CD1c-positive myeloid dendritic cell (primary cell): ENCODE data around the gene SLC25A44.

ENCODE experiments used
- DNase-seq: peaks from one replicate; pipeline ENCODE4 v3.0.0-alpha.2; 2016; ENCODE audit errors: extremely low spot score

Gene SLC25A44

GRCh38 chr1:156193488-156194299 lies at the start of gene SLC25A44:
SLC25A44 (plus strand) TSS chr1:156194104; CDS start chr1:156199848, 5,744 bp downstream.
- DNase-seq = peak; percentile 99

- no peak for DNase-seq
These were observed 49.2 kb upstream of the SLC25A44 start for GRCh38 chr1:156144742-156145141.

DNA sequence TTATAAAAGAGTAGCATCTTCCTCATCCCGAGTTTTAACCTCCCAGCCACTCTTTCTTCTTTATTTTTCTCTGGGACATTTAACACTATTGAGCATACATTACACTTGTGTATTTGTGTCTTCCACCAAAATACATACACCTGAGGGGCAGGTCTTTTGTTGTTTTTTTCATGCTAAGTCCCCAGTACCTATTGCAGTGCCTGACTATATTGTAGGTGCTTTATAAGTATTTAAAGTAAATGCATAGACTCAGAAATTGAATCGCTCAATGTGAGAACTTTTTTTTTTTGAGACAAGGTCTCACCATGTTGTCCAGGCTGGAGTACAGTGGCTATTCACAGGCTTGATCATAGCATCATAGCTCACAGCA lies 48.3 kb upstream of the SLC25A44 start:
- no peak for DNase-seq

DNA sequence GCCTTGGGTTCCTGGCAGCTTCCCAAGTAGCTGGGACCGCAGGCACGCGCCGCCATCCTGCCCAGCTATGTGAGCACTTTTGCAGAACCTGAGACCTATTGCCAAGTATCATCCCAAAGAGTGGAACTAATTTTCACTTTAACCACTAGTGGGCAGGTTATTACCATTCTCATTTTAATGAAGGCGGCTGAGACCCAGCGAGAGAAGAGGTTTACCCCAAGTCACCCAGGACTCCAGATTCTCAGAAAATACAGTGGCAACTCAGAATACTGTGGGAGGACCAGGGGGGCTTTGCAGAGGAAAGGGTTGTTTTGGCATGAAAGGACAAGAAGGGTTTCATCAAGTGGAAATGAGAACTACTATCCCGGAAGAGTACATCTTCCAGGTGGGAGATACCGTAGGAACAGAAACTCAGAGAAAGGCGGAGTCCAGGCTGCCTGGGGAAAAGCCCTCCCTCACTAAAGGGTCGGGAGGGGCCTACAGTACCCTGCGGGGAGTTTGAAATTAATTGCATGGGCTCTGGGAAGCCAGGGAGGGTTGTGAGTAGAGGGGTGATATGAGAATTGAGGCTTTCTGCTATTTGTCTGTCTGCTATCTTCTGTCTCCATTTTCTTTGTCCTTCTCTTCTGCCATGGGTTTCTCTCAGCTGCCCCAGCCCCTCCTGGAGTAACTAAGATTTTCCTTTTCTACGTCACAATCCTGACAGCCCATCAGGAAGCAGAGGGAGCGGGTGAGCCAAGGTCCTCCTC lies 47.7 kb upstream of the SLC25A44 start:
- peak; percentile 87 for DNase-seq

DNA sequence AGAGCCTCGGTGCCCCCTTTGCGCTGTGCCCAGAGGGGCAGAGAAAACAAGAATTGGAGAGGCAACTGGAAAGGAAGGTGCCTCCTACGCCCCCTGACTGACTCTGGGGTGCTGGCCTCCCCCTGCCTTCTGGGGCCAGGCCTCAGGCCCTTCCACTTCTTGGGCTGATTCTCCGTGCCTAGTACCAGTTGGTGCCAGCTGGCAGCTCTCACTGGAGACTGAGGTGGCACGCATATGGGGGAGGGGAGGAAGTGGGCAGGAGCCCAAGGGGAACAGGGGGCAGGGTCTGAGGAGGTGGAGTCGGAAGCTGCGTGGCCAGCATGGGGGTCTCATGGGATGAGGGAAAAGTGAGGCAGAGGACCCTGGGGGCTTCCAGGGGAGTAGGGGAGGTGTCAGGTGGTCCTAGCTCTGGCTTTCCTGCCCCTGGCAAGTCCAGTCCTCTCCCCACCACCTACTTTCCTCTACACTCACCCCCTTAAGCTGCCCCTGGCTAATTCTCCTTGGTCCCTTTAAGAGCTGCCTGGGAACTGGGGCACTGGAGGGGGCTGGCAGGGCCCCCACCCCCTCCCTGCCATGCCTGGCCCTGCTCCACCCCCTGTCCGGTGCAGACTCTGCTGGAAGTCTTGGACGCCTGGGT lies 47.0 kb upstream of the SLC25A44 start:
- peak; percentile 44 for DNase-seq

GRCh38 chr1:156148216-156148615 lies 45.7 kb upstream of the SLC25A44 start:
- DNase-seq = peak; percentile 87

DNA sequence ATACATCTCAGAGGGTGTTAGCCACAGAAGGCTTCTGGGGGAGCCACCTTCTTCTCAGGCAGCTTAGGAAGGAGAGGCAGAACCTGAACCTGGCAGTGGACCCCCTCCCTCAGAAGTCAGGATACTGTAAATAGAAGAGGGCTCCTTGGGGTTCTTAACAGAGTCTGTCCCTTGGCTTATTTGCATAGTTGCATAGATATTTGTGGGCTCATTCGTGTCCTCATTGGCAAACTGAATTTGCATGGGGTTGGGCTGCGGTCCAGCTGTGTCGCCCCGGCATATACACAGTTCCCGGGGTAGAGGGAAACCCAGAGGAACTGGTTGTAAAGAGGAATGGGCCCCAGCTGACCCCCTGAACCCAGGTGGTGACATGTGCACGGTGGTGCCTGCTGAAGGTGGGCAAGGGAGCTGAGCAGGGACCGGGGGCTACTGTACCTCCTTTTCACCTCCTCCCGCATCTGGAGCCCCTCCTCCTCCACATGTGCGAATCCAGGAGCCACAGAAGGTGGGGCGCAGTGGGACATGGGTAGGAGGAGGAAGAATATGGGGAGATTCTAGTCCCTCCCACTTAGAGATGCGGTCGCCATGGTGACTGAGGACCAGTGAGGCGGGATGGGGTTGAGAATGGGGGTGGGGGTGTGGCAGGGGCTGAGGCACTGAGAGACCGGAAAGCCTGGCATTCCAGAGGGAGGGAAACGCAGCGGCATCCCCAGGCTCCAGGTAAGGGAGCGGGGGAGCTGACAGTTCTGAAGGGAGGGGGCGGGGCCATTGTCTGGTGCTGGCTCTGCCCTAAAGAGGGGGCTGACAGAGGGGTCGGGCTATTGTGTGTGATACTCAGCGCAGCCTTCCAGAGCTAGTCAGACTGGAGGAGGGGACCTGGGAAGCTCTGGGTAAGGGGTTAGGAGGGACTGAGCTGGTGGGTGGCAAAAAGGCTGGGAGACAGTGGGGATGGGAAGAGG lies 44.3 kb upstream of the SLC25A44 start:
- DNase-seq = no peak

- DNase-seq = peak; percentile 87
These were observed 43.4 kb upstream of the SLC25A44 start for GRCh38 chr1:156150333-156151011.

- peak; percentile 94 for DNase-seq
These were observed 42.7 kb upstream of the SLC25A44 start for GRCh38 chr1:156151093-156151688.

DNA sequence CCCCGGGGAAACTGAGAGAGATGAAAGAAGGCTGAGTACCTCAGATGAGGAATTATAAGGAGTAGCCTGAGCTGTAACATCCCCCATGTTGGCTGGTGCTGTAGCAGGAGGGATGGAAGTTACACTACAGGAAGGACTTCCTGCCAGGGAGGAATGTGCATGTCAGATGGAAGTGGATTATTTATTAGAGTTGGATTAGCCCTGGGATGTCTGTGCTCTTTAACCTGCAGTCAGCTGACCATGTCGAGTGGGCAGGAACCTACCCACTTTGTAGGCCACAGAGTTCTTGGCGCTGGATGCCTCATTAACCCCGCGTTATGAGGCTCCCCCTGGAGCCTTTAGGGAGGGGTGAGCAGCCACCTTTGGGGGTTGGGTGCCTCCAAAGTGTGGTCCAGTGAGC lies 41.3 kb upstream of the SLC25A44 start:
- DNase-seq = no peak

GRCh38 chr1:156153362-156153761 lies 40.5 kb upstream of the SLC25A44 start, which contains the start of gene SEMA4A:
SEMA4A (plus strand) TSS chr1:156153585; CDS start chr1:156154579, 994 bp downstream.
- DNase-seq = no peak

- peak; percentile 91 for DNase-seq
These were observed 39.6 kb upstream of the SLC25A44 start for GRCh38 chr1:156154317-156154749.

GRCh38 chr1:156155756-156156510 lies 38.0 kb upstream of the SLC25A44 start:
- peak; percentile 68 for DNase-seq

GRCh38 chr1:156157506-156157905 lies 36.4 kb upstream of the SLC25A44 start:
- no peak for DNase-seq

DNA sequence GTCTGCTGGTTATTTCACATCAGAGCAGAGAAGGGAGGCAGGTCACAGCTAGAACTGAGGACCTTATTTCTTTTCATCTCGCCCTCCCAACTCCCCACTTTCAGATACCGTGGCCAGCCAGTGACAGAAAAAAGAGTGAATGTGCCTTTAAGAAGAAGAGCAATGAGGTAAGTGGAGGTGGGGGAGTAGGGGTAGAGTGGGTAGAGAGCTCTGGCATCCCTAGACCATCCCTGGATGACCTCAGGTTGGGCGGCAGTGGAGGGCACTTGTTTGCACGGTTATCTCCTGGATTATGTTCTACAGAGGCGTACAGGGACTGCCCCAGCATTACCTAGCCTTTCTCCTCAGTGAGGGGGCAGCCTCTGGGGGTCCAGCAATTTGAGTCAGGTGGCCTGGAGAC lies 35.9 kb upstream of the SLC25A44 start:
- DNase-seq = no peak

DNA sequence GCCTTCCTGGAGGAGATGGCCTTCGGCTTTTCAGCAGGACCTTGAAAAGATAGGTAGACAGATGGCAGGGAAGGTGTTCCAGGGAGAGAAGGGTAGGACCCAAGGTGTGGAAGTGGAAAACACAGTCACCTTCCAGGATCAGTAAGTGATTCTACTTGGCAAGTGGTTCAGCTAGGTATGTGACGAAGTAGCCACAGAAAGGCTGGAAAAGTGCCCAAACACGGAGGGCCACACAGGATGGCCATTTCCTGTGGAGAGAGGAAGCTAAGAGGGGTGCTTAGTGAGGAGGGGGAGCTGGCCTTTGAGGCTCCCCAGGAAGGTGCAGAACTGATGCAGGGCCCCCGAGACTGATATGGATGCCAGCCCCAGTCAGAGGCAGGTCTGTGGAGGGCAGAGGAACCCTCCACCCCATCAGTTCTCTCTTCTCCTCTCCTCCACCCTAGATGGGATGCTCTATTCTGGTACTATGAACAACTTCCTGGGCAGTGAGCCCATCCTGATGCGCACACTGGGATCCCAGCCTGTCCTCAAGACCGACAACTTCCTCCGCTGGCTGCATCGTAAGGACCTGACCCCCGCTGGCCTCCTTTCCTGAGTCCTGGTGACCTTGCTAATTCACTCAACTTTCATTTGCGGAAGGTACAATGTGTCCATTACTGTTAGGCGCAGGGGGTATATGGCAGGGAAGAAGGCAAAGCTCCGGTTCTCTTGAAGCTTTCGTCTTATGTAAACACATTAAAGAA lies 33.7 kb upstream of the SLC25A44 start:
- DNase-seq = no peak

- peak; percentile 70 for DNase-seq
These were observed 33.1 kb upstream of the SLC25A44 start for GRCh38 chr1:156160743-156161171.

GRCh38 chr1:156162430-156163037 lies 31.4 kb upstream of the SLC25A44 start:
- DNase-seq = no peak
